ENCODE results near the gene MCM8. TPM values are rescaled to one million over a fixed set of nuclear protein-coding genes. Genes with fewer than 3 reads are reported as not detected.

Gene MCM8
- total and polyA plus RNA-seq, 2 experiments from 2014 or later = 10.6 to 30.4 TPM

DNA sequence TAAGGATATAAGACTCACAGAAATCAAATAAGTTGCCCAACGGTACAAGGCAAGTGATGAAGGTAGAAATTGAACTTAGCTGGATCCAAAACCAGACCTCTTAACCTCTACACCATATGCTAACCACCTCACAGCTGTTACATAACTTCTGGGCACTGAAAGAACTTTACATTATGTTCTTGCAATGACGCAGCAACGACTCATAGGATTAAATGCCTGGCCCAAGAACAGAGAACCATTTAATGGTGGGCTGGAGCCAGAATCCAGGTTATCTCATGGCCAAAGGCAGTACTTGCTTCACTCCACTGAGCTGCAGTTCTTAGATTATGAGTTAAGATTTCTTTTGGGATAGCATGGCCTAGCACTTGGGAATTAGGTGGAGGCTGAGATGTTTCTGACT lies 4.5 kb upstream of the MCM8 start (continued):
- TF ChIP-seq, protein P1, sequence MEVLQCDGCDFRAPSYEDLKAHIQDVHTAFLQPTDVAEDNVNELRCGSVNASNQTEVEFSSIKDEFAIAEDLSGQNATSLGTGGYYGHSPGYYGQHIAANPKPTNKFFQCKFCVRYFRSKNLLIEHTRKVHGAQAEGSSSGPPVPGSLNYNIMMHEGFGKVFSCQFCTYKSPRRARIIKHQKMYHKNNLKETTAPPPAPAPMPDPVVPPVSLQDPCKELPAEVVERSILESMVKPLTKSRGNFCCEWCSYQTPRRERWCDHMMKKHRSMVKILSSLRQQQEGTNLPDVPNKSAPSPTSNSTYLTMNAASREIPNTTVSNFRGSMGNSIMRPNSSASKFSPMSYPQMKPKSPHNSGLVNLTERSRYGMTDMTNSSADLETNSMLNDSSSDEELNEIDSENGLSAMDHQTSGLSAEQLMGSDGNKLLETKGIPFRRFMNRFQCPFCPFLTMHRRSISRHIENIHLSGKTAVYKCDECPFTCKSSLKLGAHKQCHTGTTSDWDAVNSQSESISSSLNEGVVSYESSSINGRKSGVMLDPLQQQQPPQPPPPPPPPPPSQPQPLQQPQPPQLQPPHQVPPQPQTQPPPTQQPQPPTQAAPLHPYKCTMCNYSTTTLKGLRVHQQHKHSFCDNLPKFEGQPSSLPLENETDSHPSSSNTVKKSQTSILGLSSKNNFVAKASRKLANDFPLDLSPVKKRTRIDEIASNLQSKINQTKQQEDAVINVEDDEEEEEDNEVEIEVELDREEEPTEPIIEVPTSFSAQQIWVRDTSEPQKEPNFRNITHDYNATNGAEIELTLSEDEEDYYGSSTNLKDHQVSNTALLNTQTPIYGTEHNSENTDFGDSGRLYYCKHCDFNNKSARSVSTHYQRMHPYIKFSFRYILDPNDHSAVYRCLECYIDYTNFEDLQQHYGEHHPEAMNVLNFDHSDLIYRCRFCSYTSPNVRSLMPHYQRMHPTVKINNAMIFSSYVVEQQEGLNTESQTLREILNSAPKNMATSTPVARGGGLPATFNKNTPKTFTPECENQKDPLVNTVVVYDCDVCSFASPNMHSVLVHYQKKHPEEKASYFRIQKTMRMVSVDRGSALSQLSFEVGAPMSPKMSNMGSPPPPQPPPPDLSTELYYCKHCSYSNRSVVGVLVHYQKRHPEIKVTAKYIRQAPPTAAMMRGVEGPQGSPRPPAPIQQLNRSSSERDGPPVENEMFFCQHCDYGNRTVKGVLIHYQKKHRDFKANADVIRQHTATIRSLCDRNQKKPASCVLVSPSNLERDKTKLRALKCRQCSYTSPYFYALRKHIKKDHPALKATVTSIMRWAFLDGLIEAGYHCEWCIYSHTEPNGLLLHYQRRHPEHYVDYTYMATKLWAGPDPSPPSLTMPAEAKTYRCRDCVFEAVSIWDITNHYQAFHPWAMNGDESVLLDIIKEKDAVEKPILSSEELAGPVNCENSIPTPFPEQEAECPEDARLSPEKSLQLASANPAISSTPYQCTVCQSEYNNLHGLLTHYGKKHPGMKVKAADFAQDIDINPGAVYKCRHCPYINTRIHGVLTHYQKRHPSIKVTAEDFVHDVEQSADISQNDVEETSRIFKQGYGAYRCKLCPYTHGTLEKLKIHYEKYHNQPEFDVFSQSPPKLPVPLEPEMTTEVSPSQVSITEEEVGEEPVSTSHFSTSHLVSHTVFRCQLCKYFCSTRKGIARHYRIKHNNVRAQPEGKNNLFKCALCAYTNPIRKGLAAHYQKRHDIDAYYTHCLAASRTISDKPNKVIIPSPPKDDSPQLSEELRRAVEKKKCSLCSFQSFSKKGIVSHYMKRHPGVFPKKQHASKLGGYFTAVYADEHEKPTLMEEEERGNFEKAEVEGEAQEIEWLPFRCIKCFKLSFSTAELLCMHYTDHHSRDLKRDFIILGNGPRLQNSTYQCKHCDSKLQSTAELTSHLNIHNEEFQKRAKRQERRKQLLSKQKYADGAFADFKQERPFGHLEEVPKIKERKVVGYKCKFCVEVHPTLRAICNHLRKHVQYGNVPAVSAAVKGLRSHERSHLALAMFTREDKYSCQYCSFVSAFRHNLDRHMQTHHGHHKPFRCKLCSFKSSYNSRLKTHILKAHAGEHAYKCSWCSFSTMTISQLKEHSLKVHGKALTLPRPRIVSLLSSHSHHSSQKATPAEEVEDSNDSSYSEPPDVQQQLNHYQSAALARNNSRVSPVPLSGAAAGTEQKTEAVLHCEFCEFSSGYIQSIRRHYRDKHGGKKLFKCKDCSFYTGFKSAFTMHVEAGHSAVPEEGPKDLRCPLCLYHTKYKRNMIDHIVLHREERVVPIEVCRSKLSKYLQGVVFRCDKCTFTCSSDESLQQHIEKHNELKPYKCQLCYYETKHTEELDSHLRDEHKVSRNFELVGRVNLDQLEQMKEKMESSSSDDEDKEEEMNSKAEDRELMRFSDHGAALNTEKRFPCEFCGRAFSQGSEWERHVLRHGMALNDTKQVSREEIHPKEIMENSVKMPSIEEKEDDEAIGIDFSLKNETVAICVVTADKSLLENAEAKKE (CRISPR knock-in tag; IDR thresholded peaks at IDR 0.05) = no peak
- TF ChIP-seq, protein P2, sequence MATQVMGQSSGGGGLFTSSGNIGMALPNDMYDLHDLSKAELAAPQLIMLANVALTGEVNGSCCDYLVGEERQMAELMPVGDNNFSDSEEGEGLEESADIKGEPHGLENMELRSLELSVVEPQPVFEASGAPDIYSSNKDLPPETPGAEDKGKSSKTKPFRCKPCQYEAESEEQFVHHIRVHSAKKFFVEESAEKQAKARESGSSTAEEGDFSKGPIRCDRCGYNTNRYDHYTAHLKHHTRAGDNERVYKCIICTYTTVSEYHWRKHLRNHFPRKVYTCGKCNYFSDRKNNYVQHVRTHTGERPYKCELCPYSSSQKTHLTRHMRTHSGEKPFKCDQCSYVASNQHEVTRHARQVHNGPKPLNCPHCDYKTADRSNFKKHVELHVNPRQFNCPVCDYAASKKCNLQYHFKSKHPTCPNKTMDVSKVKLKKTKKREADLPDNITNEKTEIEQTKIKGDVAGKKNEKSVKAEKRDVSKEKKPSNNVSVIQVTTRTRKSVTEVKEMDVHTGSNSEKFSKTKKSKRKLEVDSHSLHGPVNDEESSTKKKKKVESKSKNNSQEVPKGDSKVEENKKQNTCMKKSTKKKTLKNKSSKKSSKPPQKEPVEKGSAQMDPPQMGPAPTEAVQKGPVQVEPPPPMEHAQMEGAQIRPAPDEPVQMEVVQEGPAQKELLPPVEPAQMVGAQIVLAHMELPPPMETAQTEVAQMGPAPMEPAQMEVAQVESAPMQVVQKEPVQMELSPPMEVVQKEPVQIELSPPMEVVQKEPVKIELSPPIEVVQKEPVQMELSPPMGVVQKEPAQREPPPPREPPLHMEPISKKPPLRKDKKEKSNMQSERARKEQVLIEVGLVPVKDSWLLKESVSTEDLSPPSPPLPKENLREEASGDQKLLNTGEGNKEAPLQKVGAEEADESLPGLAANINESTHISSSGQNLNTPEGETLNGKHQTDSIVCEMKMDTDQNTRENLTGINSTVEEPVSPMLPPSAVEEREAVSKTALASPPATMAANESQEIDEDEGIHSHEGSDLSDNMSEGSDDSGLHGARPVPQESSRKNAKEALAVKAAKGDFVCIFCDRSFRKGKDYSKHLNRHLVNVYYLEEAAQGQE (IDR thresholded peaks at IDR 0.05; ENCODE audit: unreplicated experiment) = no peak
- TF ChIP-seq EZH2phosphoT487 (IDR thresholded peaks at IDR 0.05; ENCODE audit: unreplicated experiment) (no peak), JUNB (IDR thresholded peaks at IDR 0.05; ENCODE audit: unreplicated experiment) (no peak), STAT1 (IDR thresholded peaks at IDR 0.05; ENCODE audit: unreplicated experiment) (no peak), ZNF331 (CRISPR knock-in tag; IDR thresholded peaks at IDR 0.05; ENCODE audit: low read depth) (no peak), ZNF114 (CRISPR knock-in tag; IDR thresholded peaks at IDR 0.05) (no peak)
- TF ChIP-seq, protein P3, sequence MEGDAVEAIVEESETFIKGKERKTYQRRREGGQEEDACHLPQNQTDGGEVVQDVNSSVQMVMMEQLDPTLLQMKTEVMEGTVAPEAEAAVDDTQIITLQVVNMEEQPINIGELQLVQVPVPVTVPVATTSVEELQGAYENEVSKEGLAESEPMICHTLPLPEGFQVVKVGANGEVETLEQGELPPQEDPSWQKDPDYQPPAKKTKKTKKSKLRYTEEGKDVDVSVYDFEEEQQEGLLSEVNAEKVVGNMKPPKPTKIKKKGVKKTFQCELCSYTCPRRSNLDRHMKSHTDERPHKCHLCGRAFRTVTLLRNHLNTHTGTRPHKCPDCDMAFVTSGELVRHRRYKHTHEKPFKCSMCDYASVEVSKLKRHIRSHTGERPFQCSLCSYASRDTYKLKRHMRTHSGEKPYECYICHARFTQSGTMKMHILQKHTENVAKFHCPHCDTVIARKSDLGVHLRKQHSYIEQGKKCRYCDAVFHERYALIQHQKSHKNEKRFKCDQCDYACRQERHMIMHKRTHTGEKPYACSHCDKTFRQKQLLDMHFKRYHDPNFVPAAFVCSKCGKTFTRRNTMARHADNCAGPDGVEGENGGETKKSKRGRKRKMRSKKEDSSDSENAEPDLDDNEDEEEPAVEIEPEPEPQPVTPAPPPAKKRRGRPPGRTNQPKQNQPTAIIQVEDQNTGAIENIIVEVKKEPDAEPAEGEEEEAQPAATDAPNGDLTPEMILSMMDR (conservative IDR thresholded peaks at IDR 0.05; ENCODE audit: low read depth in 2 of 2) = no peak
- TF ChIP-seq, protein P4, sequence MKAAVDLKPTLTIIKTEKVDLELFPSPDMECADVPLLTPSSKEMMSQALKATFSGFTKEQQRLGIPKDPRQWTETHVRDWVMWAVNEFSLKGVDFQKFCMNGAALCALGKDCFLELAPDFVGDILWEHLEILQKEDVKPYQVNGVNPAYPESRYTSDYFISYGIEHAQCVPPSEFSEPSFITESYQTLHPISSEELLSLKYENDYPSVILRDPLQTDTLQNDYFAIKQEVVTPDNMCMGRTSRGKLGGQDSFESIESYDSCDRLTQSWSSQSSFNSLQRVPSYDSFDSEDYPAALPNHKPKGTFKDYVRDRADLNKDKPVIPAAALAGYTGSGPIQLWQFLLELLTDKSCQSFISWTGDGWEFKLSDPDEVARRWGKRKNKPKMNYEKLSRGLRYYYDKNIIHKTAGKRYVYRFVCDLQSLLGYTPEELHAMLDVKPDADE (IDR thresholded peaks at IDR 0.05) = no peak

All from GM23338 (cell line).